Endometrium (tissue), 2 donors: ENCODE measurements around the gene GRIA4.
A peak's percentile ranks its signal among the peaks of the same experiment; 100 is the strongest.

ENCODE experiments used
- FAIRE-seq: peaks from 2 replicates; lab custom pipeline; 2012; peaks lifted over from hg19 to GRCh38; lab: Jason Lieb, UNC
- donor health status: control.
- donor health status: control.

Gene GRIA4

DNA sequence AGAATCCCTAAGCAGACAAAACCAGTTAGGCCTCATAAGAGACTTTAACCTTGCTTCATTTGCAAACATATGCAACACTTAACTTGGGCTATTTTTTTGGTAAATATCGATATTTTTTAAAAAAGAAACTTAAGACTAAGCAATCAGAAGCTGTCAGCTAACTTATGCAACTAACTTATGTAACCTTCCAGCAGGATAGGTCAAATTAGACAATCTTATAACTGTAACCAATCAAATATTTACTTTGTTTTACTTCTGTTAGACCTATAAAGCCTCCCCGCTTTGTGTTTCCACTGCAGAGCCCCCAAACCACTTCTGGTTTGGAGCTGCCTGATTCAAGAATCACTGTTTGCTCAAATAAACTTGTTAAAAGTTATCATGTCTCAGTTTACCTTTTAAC lies 404.2 kb downstream of the GRIA4 start:
- FAIRE-seq = no peak

DNA sequence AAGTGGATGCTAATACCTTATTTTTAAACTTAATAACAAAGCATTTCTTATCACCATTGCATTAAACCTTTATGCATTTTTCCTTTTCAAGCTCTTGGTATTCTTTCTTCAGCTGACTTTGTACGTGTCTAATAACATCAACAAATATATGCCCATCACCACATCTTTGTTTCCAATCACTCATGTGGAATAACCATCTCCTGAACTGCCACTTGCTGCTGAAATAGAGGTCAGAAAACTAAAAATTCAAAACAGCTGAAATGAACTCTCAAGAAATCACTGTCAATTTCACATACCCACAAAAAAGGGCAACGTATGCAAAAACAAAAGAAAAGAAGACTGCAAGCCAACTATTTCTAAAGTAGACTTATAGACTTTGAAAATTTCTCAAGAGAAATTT lies 404.7 kb downstream of the GRIA4 start:
- FAIRE-seq = no peak

GRCh38 chr11:106015066-106015465 lies 405.2 kb downstream of the GRIA4 start:
- no peak for FAIRE-seq

- no peak for FAIRE-seq
These were observed 407.2 kb downstream of the GRIA4 start for GRCh38 chr11:106017093-106017492.

GRCh38 chr11:106021181-106021966 lies 411.5 kb downstream of the GRIA4 start:
- FAIRE-seq = no peak

DNA sequence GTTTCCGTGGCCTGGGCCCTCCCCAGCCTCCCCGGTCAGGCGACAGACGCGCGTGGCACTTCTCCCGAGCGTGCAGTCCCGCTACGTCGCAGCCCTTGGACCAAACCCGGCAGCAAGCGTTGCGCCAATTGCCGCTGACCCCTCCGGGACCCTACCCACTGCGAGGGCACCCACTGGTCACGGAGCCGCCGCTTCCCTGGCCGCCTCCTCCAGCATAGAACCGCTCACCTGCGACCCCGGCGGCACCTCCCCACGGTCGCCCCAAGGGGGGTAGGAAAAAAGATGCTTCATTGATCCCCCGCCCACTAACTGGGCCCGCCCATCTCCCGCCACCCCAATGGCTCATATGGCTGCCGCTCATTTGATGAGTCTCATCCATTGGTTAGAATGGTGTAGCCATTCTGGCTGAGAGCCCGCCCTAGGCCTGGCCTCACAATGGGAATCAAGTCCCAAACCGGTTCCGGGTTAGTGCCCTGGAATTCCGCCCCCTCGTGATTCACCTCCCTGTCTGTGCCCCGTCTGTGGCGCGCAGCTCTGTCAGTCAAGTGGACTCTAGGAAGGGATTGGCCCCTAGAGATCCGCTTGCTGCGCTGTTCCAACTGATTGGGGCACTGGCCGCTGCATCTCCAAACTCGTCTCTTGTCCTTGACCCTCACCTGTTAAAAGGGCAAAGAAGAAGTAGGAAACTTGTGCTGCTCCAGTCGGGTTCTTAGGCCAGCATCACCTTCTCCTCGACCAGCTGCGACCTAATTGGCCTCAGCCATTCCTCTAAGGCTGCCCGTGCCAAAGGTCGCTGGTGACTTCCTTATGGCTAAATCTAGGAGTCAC lies 412.3 kb downstream of the GRIA4 start, which contains the start of gene MSANTD4:
Gene MSANTD4, minus strand, starts transcription at position 274 of the 828 bp plus-strand sequence. CDS start 11,323 bp downstream, outside the sequence.
- FAIRE-seq = peak; percentile 98

DNA sequence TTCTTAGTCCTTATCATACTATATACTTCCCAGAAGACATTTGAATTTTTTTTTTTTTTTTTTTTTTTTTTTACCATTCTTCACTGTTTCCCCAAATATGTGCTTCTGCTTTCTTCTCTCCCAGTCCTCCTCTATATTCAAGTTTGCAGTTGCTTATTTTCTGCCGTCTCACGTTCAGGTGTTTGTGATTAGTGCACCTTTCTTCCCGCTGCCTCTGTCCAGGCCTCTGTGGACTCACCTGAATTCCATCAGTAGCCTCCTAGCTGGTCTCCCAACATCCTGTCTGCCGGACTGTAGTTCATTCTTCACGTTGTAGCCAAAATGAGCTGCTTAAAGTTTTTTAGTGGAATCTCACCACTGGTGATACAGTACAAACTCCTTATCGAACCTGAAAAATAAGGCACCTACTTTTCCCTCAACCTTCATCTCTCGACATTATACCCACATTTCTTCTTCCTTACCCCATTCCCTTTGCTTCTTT lies 413.0 kb downstream of the GRIA4 start:
- FAIRE-seq = no peak

DNA sequence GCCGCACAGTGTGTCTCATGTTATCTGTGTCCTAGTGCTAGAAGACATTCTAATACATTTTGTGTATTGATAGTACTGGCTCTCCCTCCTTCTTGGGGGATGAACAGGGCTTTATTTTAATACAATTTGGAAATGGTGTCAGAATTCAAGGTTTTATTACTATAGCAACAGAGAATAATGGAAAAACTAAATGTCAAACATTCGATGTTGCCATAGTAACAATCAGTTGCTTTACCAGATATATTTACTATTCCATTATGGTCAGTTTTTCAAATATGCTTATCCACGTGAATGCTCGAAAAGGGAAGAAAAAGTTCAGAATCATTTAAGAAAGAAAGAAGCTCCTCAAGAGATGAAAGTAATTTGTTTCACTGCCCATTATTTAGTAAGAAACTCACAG lies 420.7 kb downstream of the GRIA4 start:
- FAIRE-seq = no peak

DNA sequence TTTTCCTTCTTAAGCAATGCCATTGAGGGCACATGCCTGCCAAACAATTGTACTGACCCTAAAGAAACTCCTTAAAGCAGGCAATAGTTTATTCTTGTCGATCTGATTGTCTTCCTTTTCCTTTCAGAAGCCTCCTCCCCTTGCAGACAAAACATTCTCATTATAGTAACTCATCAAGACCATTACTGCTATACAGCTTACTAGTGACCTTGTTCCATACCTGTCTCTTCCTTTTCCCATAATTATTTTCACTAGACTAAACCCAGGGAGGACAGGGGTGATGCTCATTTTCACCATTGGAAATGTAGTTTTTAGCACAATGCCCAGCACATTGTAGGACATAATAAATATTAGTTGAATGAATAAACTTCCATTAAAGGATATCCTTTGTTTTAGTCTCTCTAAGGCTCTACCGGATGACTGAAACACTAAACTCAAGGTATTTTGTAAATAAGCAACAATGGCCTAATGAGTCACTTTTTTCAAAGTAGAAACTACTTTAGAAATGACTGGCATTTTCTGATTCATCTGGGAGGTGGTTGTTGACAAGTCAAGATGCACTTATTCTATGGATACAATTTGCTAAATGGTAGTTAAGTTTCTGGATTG lies 421.4 kb downstream of the GRIA4 start:
- no peak for FAIRE-seq
